ENCODE results near the gene C9orf57. TPM values are rescaled to one million over a fixed set of nuclear protein-coding genes. Genes with fewer than 3 reads are reported as not detected.

Gene C9orf57
- total and polyA plus RNA-seq, 2 of the 8 experiments (the other 6 are each of a cell fraction or from before 2014, with no cell fraction given): not detected

- Histone ChIP-seq H3K79me2 (ENCODE audit: control insufficient read depth in 1 of 2, insufficient read depth in 2 of 2, low read length in 2 of 2) (no peaks in the 10 kb centered on the region), H2BK5ac (ENCODE audit: low read depth, low read length) (no peak overlapping the region), H2BK20ac (ENCODE audit: low read length) (no peak overlapping the region), H4K20me1 (replicated peaks in 1 of 2; ENCODE audit: control insufficient read depth in 1 of 2, insufficient read depth in 2 of 2, low read length in 2 of 2) (no peaks in the 10 kb centered on the region), H3K27ac (ENCODE audit: low read depth, low read length) (no peak overlapping the region), H3K27me3 (replicated peaks in 1 of 4; ENCODE audit: control insufficient read depth in 3 of 4, extremely low read depth in 1 of 4, insufficient read depth in 3 of 4, low read length in 3 of 4) (no peaks in the 10 kb centered on the region), H3K4ac (replicated peaks; ENCODE audit: insufficient read length, low read depth, low read length) (no peak overlapping the region), H3K18ac (ENCODE audit: extremely low read depth, low read length) (no peak overlapping the region), H3K79me1 (ENCODE audit: low read depth, low read length) (no peaks in the 10 kb centered on the region), H2AK5ac (ENCODE audit: low read depth, low read length) (no peak overlapping the region), H3K23me2 (ENCODE audit: low read depth, low read length) (no peaks in the 10 kb centered on the region), H4K91ac (replicated peaks; ENCODE audit: insufficient read length, low read length) (no peak overlapping the region), H2AFZ (ENCODE audit: low read length) (no peak overlapping the region), H3K23ac (ENCODE audit: insufficient read length) (no peak overlapping the region), H2BK120ac (replicated peaks; ENCODE audit: low read depth, low read length) (no peak overlapping the region), H3K4me1 (replicated peaks in 1 of 4; ENCODE audit: control insufficient read depth in 3 of 4, insufficient read depth in 4 of 4, low read length in 3 of 4) (no peaks in the 10 kb centered on the region), H3K36me3 (ENCODE audit: control insufficient read depth in 2 of 4, insufficient read depth in 4 of 4, low read length in 3 of 4) (no peaks in the 10 kb centered on the region), H3K4me2 (ENCODE audit: insufficient read depth in 1 of 2, low read depth in 2 of 2, low read length in 2 of 2) (no peak overlapping the region), H2BK12ac (ENCODE audit: low read depth, low read length) (no peak overlapping the region), H3K14ac (ENCODE audit: insufficient read length) (no peak overlapping the region), H2BK15ac (ENCODE audit: low read length) (no peak overlapping the region), H4K8ac (ENCODE audit: extremely low read depth, insufficient read depth, low read length) (no peak overlapping the region), H3K9ac (replicated peaks in 1 of 4; ENCODE audit: extremely low read depth in 1 of 4, low read depth in 3 of 4, low read length in 3 of 4) (no peak overlapping the region), H3K4me3 (ENCODE audit: extremely low read depth in 1 of 4, insufficient read depth in 2 of 4, low read depth in 3 of 4, low read length in 4 of 4) (no peak overlapping the region), H3K56ac (replicated peaks; ENCODE audit: insufficient read length, low read depth, low read length) (no peak overlapping the region), H4K5ac (ENCODE audit: insufficient read length, low read depth, low read length) (no peak overlapping the region), H3K9me3 (ENCODE audit: insufficient read depth in 2 of 2, low read depth in 1 of 2, low read length in 1 of 2) (no peaks in the 10 kb centered on the region)
- TF ChIP-seq ASH2L (IDR thresholded peaks at IDR 0.05; ENCODE audit: low read length) (no peak), POLR2AphosphoS5 (IDR thresholded peaks at IDR 0.05; ENCODE audit: low read depth, low read length) (no peak), CBX8 (IDR thresholded peaks at IDR 0.05; ENCODE audit: borderline replicate concordance, low read depth, low read length) (no peak), SIN3A (conservative IDR thresholded peaks at IDR 0.05 in 1 of 2, IDR thresholded peaks at IDR 0.05 in 1 of 2; ENCODE audit: low read depth in 1 of 2, low read length in 2 of 2) (no peak), EP300 (IDR thresholded peaks at IDR 0.05; ENCODE audit: borderline replicate concordance in 1 of 2, low read depth in 2 of 2, low read length in 2 of 2) (no peak), SRF (IDR thresholded peaks at IDR 0.05; ENCODE audit: low read depth, low read length) (no peak), CTBP2 (IDR thresholded peaks at IDR 0.05; ENCODE audit: borderline replicate concordance, insufficient read depth, insufficient read length, low read length) (no peak), MAFK (IDR thresholded peaks at IDR 0.05; ENCODE audit: low read depth, low read length) (no peak), JUND (IDR thresholded peaks at IDR 0.05; ENCODE audit: low read length) (no peak), TBP (IDR thresholded peaks at IDR 0.05; ENCODE audit: low read depth, low read length) (no peak), KDM4A (IDR thresholded peaks at IDR 0.05; ENCODE audit: low read depth, low read length, severe bottlenecking) (no peak), YY1 (IDR thresholded peaks at IDR 0.05; ENCODE audit: low read depth, low read length) (no peak)
- ChIA-PET POLR2A (ENCODE audit: partially characterized antibody) (no interaction called here), CTCF (ENCODE audit: partially characterized antibody) (interaction anchor here (0.6 to 5.3 kb wide), 39 partner anchors 8 to 488 kb away, joined by 3 to 67 read pairs (median 5); no protein-coding TSS in a partner anchor)
- FAIRE-seq: no peak
- DNase-seq (ENCODE audit: low read depth in 1 of 2, low spot score in 2 of 2): no peak
- WGBS, 2 experiments (ENCODE audit: extremely low coverage in 1 of 2, insufficient coverage in 1 of 2, insufficient read length in 1 of 2, insufficient replicate concordance in 2 of 2, low coverage in 1 of 2, low lambda C conversion rate in 2 of 2, missing lambda C conversion rate in 1 of 2): 89% methylated on average over 4 of the region's 4 CpGs; no CpG with 5 or more reads in 1 of the 2 experiments
Observed at GRCh38 chr9:72038408-72038807, 22.0 kb downstream of the C9orf57 start.

Data from H1 (cell line).